HFFc6 (cell line): ENCODE data around the gene KCNV2. TPM values are rescaled to one million over a fixed set of nuclear protein-coding genes. Genes with fewer than 3 reads are reported as not detected.
A peak's percentile ranks its signal among the peaks of the same experiment; 100 is the strongest.

Experiments used
- DNase-seq: peaks from one replicate; pipeline ENCODE4 v3.0.0-alpha.2; 2018
- H3K27ac Mint-ChIP-seq: 2 replicates; pipeline ENCODE4 v1.8.0; 2020; ENCODE audit warnings: mild to moderate bottlenecking, mixed read lengths
- H3K27me3 Mint-ChIP-seq: 2 replicates; pipeline ENCODE4 v1.8.0; 2021; ENCODE audit warnings: mild to moderate bottlenecking, moderate library complexity, mixed read lengths; ENCODE audit not compliant: insufficient read depth
- H3K36me3 Mint-ChIP-seq: 2 replicates; pipeline ENCODE4 v1.8.0; 2021; ENCODE audit warnings: low read depth, mixed read lengths
- H3K4me1 Mint-ChIP-seq: 2 replicates; pipeline ENCODE4 v1.8.0; 2020; ENCODE audit warnings: low read depth, mixed read lengths
- H3K4me3 Mint-ChIP-seq: 2 replicates; pipeline ENCODE4 v1.8.0; 2020; ENCODE audit warnings: mild to moderate bottlenecking, moderate library complexity, mixed read lengths
- H3K9me3 Mint-ChIP-seq: 2 replicates; pipeline ENCODE4 v1.8.0; 2020; ENCODE audit warnings: mild to moderate bottlenecking, mixed read lengths
- total RNA-seq, 6 experiments: library from RNA; stranded (reverse); fragmentation: NEBNext Ultra II Directional; extraction: Animal tissue kit (Norgen Biotek cat#: 25700); gene quantifications; 2 replicates in 1 of 6; 3 replicates in 5 of 6; pipeline ENCODE4 v1.2.3, GENCODE V29; 2021
- TF ChIP-seq, protein P1 (sequence below): fragments of 200-600 bp; sonication (generic); IDR thresholded peaks from 2 replicates; pipeline ENCODE4 v1.5.0; 2021; ENCODE audit warnings: antibody characterized with exemption, mild to moderate bottlenecking

KCNV2 gene
- total RNA-seq, 6 experiments from 2014 or later, result not detected

DNA sequence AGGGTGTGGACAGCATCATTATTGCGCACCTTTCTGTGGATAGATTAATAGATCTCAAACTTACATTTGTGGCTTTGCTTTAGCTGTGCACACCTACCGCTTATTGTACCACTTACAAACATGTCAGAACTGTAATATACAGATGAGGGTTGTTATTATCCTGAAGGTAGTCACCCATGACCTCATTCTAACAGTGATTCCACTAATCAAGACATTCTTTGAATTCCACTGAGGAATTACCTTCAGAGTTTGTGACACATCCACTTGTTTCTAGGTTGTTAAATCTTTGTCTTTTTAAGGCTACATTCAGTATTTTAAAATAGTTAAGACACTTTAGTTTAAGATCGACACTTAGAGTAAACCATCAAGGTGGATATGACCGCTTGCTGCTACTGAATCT lies 7.8 kb downstream of the KCNV2 start:
- no peak for DNase-seq
- H3K27ac Mint-ChIP-seq, result no peak overlapping the region
- H3K36me3 Mint-ChIP-seq, result no peaks in the 10 kb centered on the region
- peaks cover 62% of the 10 kb centered on the region for H3K4me1 Mint-ChIP-seq
- H3K27me3 Mint-ChIP-seq, result no peaks in the 10 kb centered on the region
- no peaks in the 10 kb centered on the region for H3K9me3 Mint-ChIP-seq
- TF ChIP-seq, protein P1, sequence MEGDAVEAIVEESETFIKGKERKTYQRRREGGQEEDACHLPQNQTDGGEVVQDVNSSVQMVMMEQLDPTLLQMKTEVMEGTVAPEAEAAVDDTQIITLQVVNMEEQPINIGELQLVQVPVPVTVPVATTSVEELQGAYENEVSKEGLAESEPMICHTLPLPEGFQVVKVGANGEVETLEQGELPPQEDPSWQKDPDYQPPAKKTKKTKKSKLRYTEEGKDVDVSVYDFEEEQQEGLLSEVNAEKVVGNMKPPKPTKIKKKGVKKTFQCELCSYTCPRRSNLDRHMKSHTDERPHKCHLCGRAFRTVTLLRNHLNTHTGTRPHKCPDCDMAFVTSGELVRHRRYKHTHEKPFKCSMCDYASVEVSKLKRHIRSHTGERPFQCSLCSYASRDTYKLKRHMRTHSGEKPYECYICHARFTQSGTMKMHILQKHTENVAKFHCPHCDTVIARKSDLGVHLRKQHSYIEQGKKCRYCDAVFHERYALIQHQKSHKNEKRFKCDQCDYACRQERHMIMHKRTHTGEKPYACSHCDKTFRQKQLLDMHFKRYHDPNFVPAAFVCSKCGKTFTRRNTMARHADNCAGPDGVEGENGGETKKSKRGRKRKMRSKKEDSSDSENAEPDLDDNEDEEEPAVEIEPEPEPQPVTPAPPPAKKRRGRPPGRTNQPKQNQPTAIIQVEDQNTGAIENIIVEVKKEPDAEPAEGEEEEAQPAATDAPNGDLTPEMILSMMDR, result no peak
- no peak overlapping the region for H3K4me3 Mint-ChIP-seq

DNA sequence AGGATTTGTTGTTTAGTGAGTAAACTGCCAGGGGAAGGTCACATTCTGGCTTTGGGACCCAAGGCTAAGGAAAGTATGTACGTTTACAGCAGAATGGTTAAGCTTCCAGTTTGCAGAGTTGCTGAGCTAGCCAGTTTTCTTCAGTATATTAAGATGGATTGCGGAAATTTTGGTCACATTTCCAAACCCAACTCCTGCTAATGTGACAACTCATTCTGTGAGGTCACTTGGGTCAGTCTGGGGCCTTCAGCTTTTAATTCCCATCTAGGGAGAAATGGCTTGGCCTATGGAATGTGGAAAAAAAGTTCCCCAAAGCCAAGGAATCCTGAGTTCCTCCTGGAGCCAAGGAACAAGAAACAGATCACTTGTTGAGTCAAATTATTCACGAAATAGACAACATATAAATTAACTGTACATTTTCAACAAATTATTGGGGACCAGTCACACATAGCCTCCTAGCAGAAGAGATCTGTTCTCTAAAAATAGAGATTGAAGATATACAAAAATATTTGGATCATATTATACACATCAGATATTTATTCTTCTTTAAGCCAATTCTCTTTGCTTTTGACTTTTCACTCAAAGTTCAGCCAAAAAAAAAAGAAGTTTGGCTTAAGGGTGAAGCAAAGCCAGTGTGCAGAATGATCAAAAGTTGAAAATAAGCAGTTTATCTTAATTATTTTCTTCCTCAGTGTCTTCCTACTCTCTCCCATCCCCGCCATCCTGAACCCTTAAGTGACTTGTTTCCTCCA lies 8.8 kb downstream of the KCNV2 start:
- TF ChIP-seq, protein P1, result no peak
- H3K9me3 Mint-ChIP-seq, result no peaks in the 10 kb centered on the region
- H3K4me1 Mint-ChIP-seq, result peaks cover 62% of the 10 kb centered on the region
- no peaks in the 10 kb centered on the region for H3K27me3 Mint-ChIP-seq
- no peak overlapping the region for H3K27ac Mint-ChIP-seq
- no peaks in the 10 kb centered on the region for H3K36me3 Mint-ChIP-seq
- no peak for DNase-seq
- no peak overlapping the region for H3K4me3 Mint-ChIP-seq

- TF ChIP-seq, protein P1, result no peak
- Mint-ChIP-seq H3K4me1 (peaks cover 62% of the 10 kb centered on the region), H3K4me3 (no peak overlapping the region), H3K27ac (no peak overlapping the region), H3K27me3 (no peaks in the 10 kb centered on the region), H3K9me3 (no peaks in the 10 kb centered on the region), H3K36me3 (no peaks in the 10 kb centered on the region)
- peak; percentile 19 for DNase-seq
These were observed 9.5 kb downstream of the KCNV2 start for GRCh38 chr9:2726650-2727340.

DNA sequence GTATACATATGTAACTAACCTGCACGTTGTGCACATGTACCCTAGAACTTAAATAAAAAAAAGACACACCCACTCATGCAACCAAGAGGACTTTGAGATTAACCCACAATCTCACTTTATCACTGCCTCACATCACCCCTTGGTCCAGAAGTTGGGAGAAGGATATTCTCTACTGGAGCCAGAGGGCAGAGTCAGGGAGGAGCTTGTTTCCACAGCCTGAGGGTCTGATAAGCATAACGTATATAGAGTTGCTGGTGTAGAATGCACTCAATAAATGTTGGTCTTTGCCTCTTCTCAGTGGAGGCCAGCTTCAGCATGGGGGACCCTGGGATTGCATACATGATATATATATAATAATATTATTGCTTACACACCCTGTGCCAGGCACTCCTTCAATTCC lies 10.1 kb downstream of the KCNV2 start:
- Mint-ChIP-seq H3K9me3 (no peaks in the 10 kb centered on the region), H3K36me3 (no peaks in the 10 kb centered on the region), H3K4me3 (no peak overlapping the region), H3K4me1 (peaks cover 61% of the 10 kb centered on the region), H3K27ac (0 out of 2 replicates have a peak overlapping the region, but pooled peaks have one; percentile 13), H3K27me3 (no peaks in the 10 kb centered on the region)
- TF ChIP-seq, protein P1, result no peak
- no peak for DNase-seq

DNA sequence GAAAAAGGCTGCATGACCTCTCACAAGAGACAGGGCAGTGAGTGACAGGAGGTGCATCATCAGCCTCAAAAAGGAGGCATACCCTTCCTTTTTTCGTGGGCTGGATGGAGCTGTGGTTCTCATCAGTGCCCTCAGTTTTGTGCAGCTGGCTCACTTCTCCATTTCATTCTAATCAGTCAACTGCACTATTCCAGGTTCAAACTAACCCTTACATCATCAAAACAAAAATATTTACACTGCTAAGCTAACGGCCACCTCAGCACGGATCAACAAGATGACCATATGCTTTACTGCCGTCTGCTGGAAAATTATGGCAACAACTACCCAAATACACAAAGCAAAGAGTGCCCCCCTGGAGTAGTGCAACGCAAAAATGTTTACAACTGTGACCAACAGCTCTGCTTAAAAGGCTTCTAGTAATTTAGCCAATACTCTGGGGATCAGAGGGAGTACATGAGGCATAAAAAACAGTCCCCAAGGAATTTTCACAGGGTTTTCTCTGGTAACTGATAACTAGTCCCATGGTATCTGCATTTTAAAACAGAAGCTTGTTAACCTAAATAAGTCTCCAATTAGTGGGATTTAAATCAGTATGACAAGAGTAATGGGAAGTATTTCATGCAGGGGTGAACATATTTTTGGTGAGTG lies 10.8 kb downstream of the KCNV2 start:
- Mint-ChIP-seq H3K9me3 (no peaks in the 10 kb centered on the region), H3K4me1 (peaks cover 54% of the 10 kb centered on the region), H3K27ac (0 out of 2 replicates have a peak overlapping the region, but pooled peaks have one; percentile 5), H3K27me3 (no peaks in the 10 kb centered on the region), H3K4me3 (no peak overlapping the region), H3K36me3 (no peaks in the 10 kb centered on the region)
- peak; percentile 71 for DNase-seq
- TF ChIP-seq, protein P1, result peak; percentile 85
